ENCODE results near the gene GABARAPL2.

GABARAPL2 gene

GRCh38 chr16:75529959-75530358 lies 36.2 kb upstream of the GABARAPL2 start:
- Histone ChIP-seq H3K36me3 (replicated peaks) (no peaks in the 10 kb centered on the region), H3K4me3 (ENCODE audit: low read depth, low read length) (no peak overlapping the region), H3K27me3 (replicated peaks) (no peaks in the 10 kb centered on the region), H3K27ac (no peak overlapping the region)
- in situ Hi-C loops (cut with HindIII; ENCODE audit: low pct_ligation_motif_present, low sequenced_read_pairs) = no loop called here
- no peak for TF ChIP-seq CTCF (IDR thresholded peaks at IDR 0.05; ENCODE audit: low read depth, low read length, missing control alignments)
- DNase-seq = no peak

- H3K27me3 ChIP-seq (replicated peaks) = peaks cover 1% of the 10 kb centered on the region
- in situ Hi-C loops (cut with HindIII; ENCODE audit: low pct_ligation_motif_present, low sequenced_read_pairs) = no loop called here
- no peaks in the 10 kb centered on the region for H3K36me3 ChIP-seq (replicated peaks)
- no peak overlapping the region for H3K4me3 ChIP-seq (ENCODE audit: low read depth, low read length)
- H3K27ac ChIP-seq = no peak overlapping the region
- no peak for TF ChIP-seq CTCF (IDR thresholded peaks at IDR 0.05; ENCODE audit: low read depth, low read length, missing control alignments)
- no peak for DNase-seq
These were observed 33.9 kb upstream of the GABARAPL2 start for GRCh38 chr16:75532142-75532765.

GRCh38 chr16:75532791-75533190 lies 33.4 kb upstream of the GABARAPL2 start:
- in situ Hi-C loops (cut with HindIII; ENCODE audit: low pct_ligation_motif_present, low sequenced_read_pairs) = no loop called here
- no peak for DNase-seq
- Histone ChIP-seq H3K27me3 (replicated peaks) (peaks cover 1% of the 10 kb centered on the region), H3K27ac (no peak overlapping the region), H3K4me3 (ENCODE audit: low read depth, low read length) (no peak overlapping the region), H3K36me3 (replicated peaks) (no peaks in the 10 kb centered on the region)
- TF ChIP-seq CTCF (IDR thresholded peaks at IDR 0.05; ENCODE audit: low read depth, low read length, missing control alignments) = no peak

- Histone ChIP-seq H3K27ac (no peak overlapping the region), H3K27me3 (replicated peaks) (peaks cover 1% of the 10 kb centered on the region), H3K36me3 (replicated peaks) (no peaks in the 10 kb centered on the region), H3K4me3 (ENCODE audit: low read depth, low read length) (no peak overlapping the region)
- TF ChIP-seq CTCF (IDR thresholded peaks at IDR 0.05; ENCODE audit: low read depth, low read length, missing control alignments) = no peak
- DNase-seq = no peak
- in situ Hi-C loops (cut with HindIII; ENCODE audit: low pct_ligation_motif_present, low sequenced_read_pairs) = no loop called here
These were observed 31.5 kb upstream of the GABARAPL2 start for GRCh38 chr16:75534560-75535205.

GRCh38 chr16:75535211-75535843 lies 30.9 kb upstream of the GABARAPL2 start:
- no peak overlapping the region for H3K27ac ChIP-seq
- DNase-seq = no peak
- no peaks in the 10 kb centered on the region for H3K36me3 ChIP-seq (replicated peaks)
- H3K4me3 ChIP-seq (ENCODE audit: low read depth, low read length) = no peak overlapping the region
- no peak for TF ChIP-seq CTCF (IDR thresholded peaks at IDR 0.05; ENCODE audit: low read depth, low read length, missing control alignments)
- peaks cover 1% of the 10 kb centered on the region for H3K27me3 ChIP-seq (replicated peaks)
- in situ Hi-C loops (cut with HindIII; ENCODE audit: low pct_ligation_motif_present, low sequenced_read_pairs) = no loop called here

All from brain microvascular endothelial cell (primary cell).